ENCODE data around the gene RBMXL2. TPM values are rescaled to one million over a fixed set of nuclear protein-coding genes. Genes with fewer than 3 reads are reported as not detected.

RBMXL2 gene
- total RNA-seq, 1 donor from 2014 or later: 0.21 TPM

GRCh38 chr11:7060868-7061267 is 27.9 kb upstream of the RBMXL2 start:
- Mint-ChIP-seq H3K9me3 (no peaks in the 10 kb centered on the region), H3K36me3 (ENCODE audit: low read depth) (no peaks in the 10 kb centered on the region), H3K27ac (ENCODE audit: unreplicated experiment) (no peak overlapping the region), H3K27me3 (ENCODE audit: low read depth) (no peaks in the 10 kb centered on the region), H3K4me1 (no peaks in the 10 kb centered on the region), H3K4me3 (no peak overlapping the region)
- no peak for TF ChIP-seq CTCF (conservative IDR thresholded peaks at IDR 0.05)
- DNase-seq (ENCODE audit: low read depth, low spot score): no peak

- Mint-ChIP-seq H3K4me1 (no peaks in the 10 kb centered on the region), H3K4me3 (no peak overlapping the region), H3K27me3 (ENCODE audit: low read depth) (no peaks in the 10 kb centered on the region), H3K36me3 (ENCODE audit: low read depth) (no peaks in the 10 kb centered on the region), H3K9me3 (peaks cover 2% of the 10 kb centered on the region), H3K27ac (ENCODE audit: unreplicated experiment) (no peak overlapping the region)
- TF ChIP-seq CTCF (conservative IDR thresholded peaks at IDR 0.05): no peak
- no peak for DNase-seq (ENCODE audit: low read depth, low spot score)
Observed at GRCh38 chr11:7062534-7062933, 26.3 kb upstream of the RBMXL2 start.

DNA sequence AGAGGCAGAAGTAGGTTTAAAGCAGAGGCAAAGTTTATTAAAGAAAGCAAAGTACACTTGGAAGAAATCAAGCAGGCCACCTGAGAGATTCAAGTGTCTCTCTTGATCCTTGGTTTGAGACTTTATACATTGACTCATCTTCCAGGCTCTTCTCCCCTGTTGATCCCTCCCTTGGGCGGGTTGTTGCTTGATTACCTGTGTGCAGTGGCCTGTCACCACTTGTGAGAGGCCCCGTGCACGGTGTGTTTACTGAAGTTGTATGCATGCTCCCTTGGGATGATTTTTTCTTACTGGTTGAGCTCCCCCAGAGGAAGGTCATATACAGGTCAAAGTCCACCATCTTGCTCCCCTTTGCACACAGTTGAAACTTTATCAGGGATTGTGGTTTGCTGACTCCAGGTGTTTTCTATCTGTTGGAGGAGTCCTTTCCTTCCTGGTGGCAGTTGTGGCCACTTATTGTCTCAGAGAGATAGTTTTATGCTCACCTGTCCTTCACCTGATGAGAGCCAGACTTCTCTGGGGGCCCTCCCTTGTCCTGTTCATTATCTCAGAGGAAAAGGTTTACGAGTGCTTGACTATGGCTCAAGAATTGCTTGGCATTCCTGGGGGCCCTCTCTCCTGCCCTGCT is 16.3 kb upstream of the RBMXL2 start:
- Mint-ChIP-seq H3K27me3 (ENCODE audit: low read depth) (peaks cover 3% of the 10 kb centered on the region), H3K27ac (ENCODE audit: unreplicated experiment) (no peak overlapping the region), H3K4me3 (no peak overlapping the region), H3K4me1 (peaks cover 6% of the 10 kb centered on the region), H3K36me3 (ENCODE audit: low read depth) (no peaks in the 10 kb centered on the region), H3K9me3 (no peaks in the 10 kb centered on the region)
- no peak for DNase-seq (ENCODE audit: low read depth, low spot score)
- no peak for TF ChIP-seq CTCF (conservative IDR thresholded peaks at IDR 0.05)

GRCh38 chr11:7077101-7077500 is 11.7 kb upstream of the RBMXL2 start:
- Mint-ChIP-seq H3K4me1 (peaks cover 6% of the 10 kb centered on the region), H3K27me3 (ENCODE audit: low read depth) (peaks cover 3% of the 10 kb centered on the region), H3K36me3 (ENCODE audit: low read depth) (no peaks in the 10 kb centered on the region), H3K4me3 (no peak overlapping the region), H3K9me3 (peaks cover 7% of the 10 kb centered on the region), H3K27ac (ENCODE audit: unreplicated experiment) (no peak overlapping the region)
- no peak for DNase-seq (ENCODE audit: low read depth, low spot score)
- TF ChIP-seq CTCF (conservative IDR thresholded peaks at IDR 0.05): no peak

- H3K27me3 Mint-ChIP-seq (ENCODE audit: low read depth): peaks cover 3% of the 10 kb centered on the region
Observed at GRCh38 chr11:7079545-7080135, 9.2 kb upstream of the RBMXL2 start.

More at GRCh38 chr11:7079545-7080135, 9.2 kb upstream of the RBMXL2 start:
- H3K27ac Mint-ChIP-seq (ENCODE audit: unreplicated experiment): no peak overlapping the region
- H3K4me1 Mint-ChIP-seq: no peaks in the 10 kb centered on the region
- DNase-seq (ENCODE audit: low read depth, low spot score): no peak
- peaks cover 7% of the 10 kb centered on the region for H3K9me3 Mint-ChIP-seq
- TF ChIP-seq CTCF (conservative IDR thresholded peaks at IDR 0.05): no peak
- no peak overlapping the region for H3K4me3 Mint-ChIP-seq
- no peaks in the 10 kb centered on the region for H3K36me3 Mint-ChIP-seq (ENCODE audit: low read depth)
